Astrocyte (in vitro differentiated cells and primary cell): ENCODE data around the gene RNPC3. TPM values are rescaled to one million over a fixed set of nuclear protein-coding genes. Genes with fewer than 3 reads are reported as not detected.

Experiments
- DNase-seq: peaks from one replicate; pipeline ENCODE4 v3.0.0-alpha.2; 2010; ENCODE audit warnings: low read depth
- FAIRE-seq: peaks from 2 replicates; lab custom pipeline; 2011; peaks lifted over from hg19 to GRCh38; lab: Jason Lieb, UNC
- H2AFZ ChIP-seq: 2 replicates; pipeline ENCODE4 v1.6.0; 2012; ENCODE audit warnings: low read depth, low read length, inconsistent platforms
- H3K27ac ChIP-seq: 2 replicates; pipeline ENCODE4 v1.5.1; 2011; ENCODE audit warnings: low read depth, low read length, inconsistent platforms
- H3K27me3 ChIP-seq: 2 replicates; pipeline ENCODE4 v1.6.0; 2011; ENCODE audit warnings: low read length, inconsistent platforms; ENCODE audit not compliant: insufficient read depth
- H3K36me3 ChIP-seq: 2 replicates; pipeline ENCODE4 v1.5.1; 2011; ENCODE audit warnings: low read length, inconsistent platforms; ENCODE audit not compliant: insufficient read depth
- H3K4me1 ChIP-seq: 2 replicates; pipeline ENCODE4 v1.5.1; 2011; ENCODE audit warnings: low read length, inconsistent platforms; ENCODE audit not compliant: insufficient read depth
- H3K4me2 ChIP-seq: 2 replicates; pipeline ENCODE4 v1.6.0; 2012; ENCODE audit warnings: low read length, inconsistent platforms
- H3K4me3 ChIP-seq: 2 replicates; pipeline ENCODE4 v1.5.1; 2011; ENCODE audit warnings: low read depth, mild to moderate bottlenecking, low read length, inconsistent platforms; ENCODE audit not compliant: insufficient read depth
- H3K79me2 ChIP-seq: 2 replicates; pipeline ENCODE4 v1.6.0; 2012; ENCODE audit warnings: mild to moderate bottlenecking, low read length, inconsistent platforms; ENCODE audit not compliant: insufficient read depth
- H3K9ac ChIP-seq: 2 replicates; pipeline ENCODE4 v1.6.0; 2012; ENCODE audit warnings: mild to moderate bottlenecking, low read length, inconsistent platforms
- H3K9me3 ChIP-seq: 2 replicates; pipeline ENCODE4 v1.5.1; 2012; ENCODE audit warnings: low read depth, mild to moderate bottlenecking, low read length, inconsistent platforms; ENCODE audit not compliant: insufficient read depth
- H4K20me1 ChIP-seq: 2 replicates; pipeline ENCODE4 v1.6.0; 2012; ENCODE audit warnings: low read length, inconsistent platforms; ENCODE audit not compliant: insufficient read depth
- H3K27ac Mint-ChIP-seq: one replicate; pipeline ENCODE4 v1.8.0; 2021; ENCODE audit warnings: mild to moderate bottlenecking, mixed read lengths; ENCODE audit not compliant: unreplicated experiment
- H3K27me3 Mint-ChIP-seq: one replicate; pipeline ENCODE4 v1.8.0; 2021; ENCODE audit warnings: low read depth, mixed read lengths; ENCODE audit not compliant: unreplicated experiment
- H3K36me3 Mint-ChIP-seq: one replicate; pipeline ENCODE4 v1.8.0; 2021; ENCODE audit warnings: low read depth, mixed read lengths; ENCODE audit not compliant: unreplicated experiment
- H3K4me1 Mint-ChIP-seq: one replicate; pipeline ENCODE4 v1.8.0; 2021; ENCODE audit warnings: low read depth, mixed read lengths; ENCODE audit not compliant: unreplicated experiment
- H3K4me3 Mint-ChIP-seq: one replicate; pipeline ENCODE4 v1.8.0; 2021; ENCODE audit warnings: mild to moderate bottlenecking, moderate library complexity, mixed read lengths; ENCODE audit not compliant: unreplicated experiment
- H3K9me3 Mint-ChIP-seq: one replicate; pipeline ENCODE4 v1.8.0; 2021; ENCODE audit warnings: mild to moderate bottlenecking, mixed read lengths; ENCODE audit not compliant: unreplicated experiment
- CTCF ChIP-seq: IDR thresholded peaks from 2 replicates; pipeline ENCODE4 v1.5.1; 2011; ENCODE audit warnings: low read depth, mild to moderate bottlenecking, inconsistent platforms, low read length, moderate library complexity; ENCODE audit not compliant: insufficient read depth
- EZH2 ChIP-seq: IDR thresholded peaks from 2 replicates; pipeline ENCODE4 v1.6.1; 2012; ENCODE audit warnings: mild to moderate bottlenecking, low read length, inconsistent platforms; ENCODE audit not compliant: insufficient read depth
- total RNA-seq: library from RNA; stranded (reverse); gene quantifications from 2 replicates; pipeline ENCODE4 v1.2.1, GENCODE V29; 2021

Gene RNPC3
- total RNA-seq, 1 donor from 2014 or later, result 12.7 TPM

- peaks cover 6% of the 10 kb centered on the region for H3K4me1 ChIP-seq
- H3K9me3 Mint-ChIP-seq, result peaks cover 2% of the 10 kb centered on the region
- H3K36me3 Mint-ChIP-seq, result no peaks in the 10 kb centered on the region
- H3K79me2 ChIP-seq, result no peaks in the 10 kb centered on the region
- H3K9me3 ChIP-seq, result no peaks in the 10 kb centered on the region
- H3K4me1 Mint-ChIP-seq, result peaks cover 8% of the 10 kb centered on the region
- no peaks in the 10 kb centered on the region for H3K36me3 ChIP-seq
- no peak for DNase-seq
- H4K20me1 ChIP-seq, result no peaks in the 10 kb centered on the region
- no peak overlapping the region for H3K9ac ChIP-seq
- no peak for TF ChIP-seq CTCF
- TF ChIP-seq EZH2, result no peak
- no peak overlapping the region for H3K4me2 ChIP-seq
- H3K27me3 Mint-ChIP-seq, result no peaks in the 10 kb centered on the region
- H3K4me3 ChIP-seq, result no peak overlapping the region
- no peaks in the 10 kb centered on the region for H3K27me3 ChIP-seq
- FAIRE-seq, result no peak
- H3K27ac Mint-ChIP-seq, result no peak overlapping the region
- H2AFZ ChIP-seq, result no peak overlapping the region
- no peak overlapping the region for H3K27ac ChIP-seq
- no peak overlapping the region for H3K4me3 Mint-ChIP-seq
These were observed 28.1 kb upstream of the RNPC3 start for GRCh38 chr1:103497404-103497803.

DNA sequence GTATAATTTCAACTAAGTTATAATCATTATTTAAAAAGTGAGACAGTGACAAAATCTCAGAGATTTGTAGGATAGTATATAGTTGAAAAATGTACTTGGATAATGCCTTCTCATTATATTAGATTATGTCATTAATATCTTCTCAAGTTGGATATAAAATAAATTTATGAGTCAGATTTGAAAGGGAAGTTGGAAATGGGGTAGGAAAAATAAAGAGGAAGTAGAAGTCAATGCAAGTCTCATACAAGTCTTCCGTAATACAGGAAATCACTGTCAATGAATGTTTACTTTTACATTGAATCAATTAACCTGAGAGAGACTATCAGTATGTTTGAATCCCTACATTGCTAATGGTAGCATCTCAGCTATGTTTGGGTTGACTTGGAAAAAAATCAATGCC is 16.2 kb upstream of the RNPC3 start:
- no peak overlapping the region for H3K9ac ChIP-seq
- FAIRE-seq (no peak), DNase-seq (no peak)
- H3K27ac ChIP-seq, result no peak overlapping the region
- Mint-ChIP-seq H3K4me3 (no peak overlapping the region), H3K4me1 (no peaks in the 10 kb centered on the region), H3K36me3 (peaks cover 13% of the 10 kb centered on the region), H3K27ac (no peak overlapping the region), H3K27me3 (no peaks in the 10 kb centered on the region), H3K9me3 (peaks cover 17% of the 10 kb centered on the region)
- H2AFZ ChIP-seq, result no peak overlapping the region
- no peaks in the 10 kb centered on the region for H3K36me3 ChIP-seq
- H3K79me2 ChIP-seq, result no peaks in the 10 kb centered on the region
- H3K4me3 ChIP-seq, result no peak overlapping the region
- no peaks in the 10 kb centered on the region for H4K20me1 ChIP-seq
- TF ChIP-seq CTCF (no peak), EZH2 (no peak)
- H3K27me3 ChIP-seq, result no peaks in the 10 kb centered on the region
- no peak overlapping the region for H3K4me2 ChIP-seq
- H3K9me3 ChIP-seq, result no peaks in the 10 kb centered on the region
- no peaks in the 10 kb centered on the region for H3K4me1 ChIP-seq

GRCh38 chr1:103513711-103514110 is 11.8 kb upstream of the RNPC3 start:
- peaks cover 13% of the 10 kb centered on the region for H3K36me3 Mint-ChIP-seq
- H3K4me1 Mint-ChIP-seq, result peaks cover 8% of the 10 kb centered on the region
- Histone ChIP-seq H3K27me3 (no peaks in the 10 kb centered on the region), H4K20me1 (no peaks in the 10 kb centered on the region), H3K9ac (no peak overlapping the region), H3K9me3 (no peaks in the 10 kb centered on the region), H3K79me2 (no peaks in the 10 kb centered on the region), H3K4me2 (no peak overlapping the region), H3K4me1 (peaks cover 20% of the 10 kb centered on the region), H3K4me3 (no peak overlapping the region), H3K36me3 (no peaks in the 10 kb centered on the region), H2AFZ (no peak overlapping the region), H3K27ac (no peak overlapping the region)
- peak overlapping the region; percentile 18 for H3K27ac Mint-ChIP-seq
- no peak for TF ChIP-seq EZH2
- TF ChIP-seq CTCF, result no peak
- H3K27me3 Mint-ChIP-seq, result no peaks in the 10 kb centered on the region
- FAIRE-seq (no peak), DNase-seq (no peak)
- peaks cover 17% of the 10 kb centered on the region for H3K9me3 Mint-ChIP-seq
- H3K4me3 Mint-ChIP-seq, result no peak overlapping the region
